NCI-H2196 treated with DMSO at 0.1 percent for 48 hours (cell line): ENCODE results near the gene BCL7A.

Source experiments
- DNase-seq: peaks from one replicate; lab custom pipeline; 2025; ENCODE audit not compliant: unreplicated experiment; lab: John Stamatoyannopoulos, UW

Gene BCL7A

DNA sequence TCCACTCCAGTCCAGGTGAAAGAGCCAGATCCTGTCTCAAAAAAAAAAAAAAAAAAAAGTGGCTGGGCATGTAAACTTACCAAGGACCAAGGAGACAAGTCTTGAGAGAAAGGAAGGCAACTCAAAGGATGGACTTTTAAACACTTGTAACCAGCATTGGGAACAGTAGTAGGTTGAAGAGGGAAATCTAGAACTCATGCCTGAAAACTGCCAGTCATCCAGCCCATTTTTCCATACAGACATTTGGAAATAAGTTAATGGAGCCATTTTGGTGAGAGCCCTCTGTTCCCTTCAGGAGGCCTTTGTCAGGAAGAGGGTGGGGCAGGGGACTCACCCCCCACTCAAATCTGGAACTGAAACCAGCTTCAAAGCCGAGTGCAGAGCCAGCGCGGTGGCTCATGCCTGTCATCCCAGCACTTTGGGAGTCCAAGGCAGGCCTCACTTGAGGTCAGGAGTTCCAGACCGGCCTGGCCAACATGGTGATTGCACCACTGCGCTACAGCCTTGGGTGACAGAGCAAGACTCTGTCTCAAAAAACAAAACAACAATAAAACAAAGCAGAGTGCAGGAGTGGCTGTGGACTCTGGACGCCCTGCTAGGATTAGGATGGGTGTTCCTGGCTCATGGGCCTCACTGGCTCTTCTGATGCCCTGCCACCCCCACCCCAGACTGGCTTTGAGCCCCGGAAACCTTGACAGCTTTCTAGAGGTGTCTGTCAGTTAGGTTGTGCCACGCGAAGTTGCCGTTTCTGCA, 55.2 kb downstream of the BCL7A start:
- no peak for DNase-seq

GRCh38 chr12:122078141-122079032, 56.7 kb downstream of the BCL7A start, which contains the start of gene MLXIP:
TSS of gene MLXIP (plus strand) at chr12:122078756. CDS start at chr12:122078854, 98 bp downstream.
- DNase-seq = peak; percentile 89

DNA sequence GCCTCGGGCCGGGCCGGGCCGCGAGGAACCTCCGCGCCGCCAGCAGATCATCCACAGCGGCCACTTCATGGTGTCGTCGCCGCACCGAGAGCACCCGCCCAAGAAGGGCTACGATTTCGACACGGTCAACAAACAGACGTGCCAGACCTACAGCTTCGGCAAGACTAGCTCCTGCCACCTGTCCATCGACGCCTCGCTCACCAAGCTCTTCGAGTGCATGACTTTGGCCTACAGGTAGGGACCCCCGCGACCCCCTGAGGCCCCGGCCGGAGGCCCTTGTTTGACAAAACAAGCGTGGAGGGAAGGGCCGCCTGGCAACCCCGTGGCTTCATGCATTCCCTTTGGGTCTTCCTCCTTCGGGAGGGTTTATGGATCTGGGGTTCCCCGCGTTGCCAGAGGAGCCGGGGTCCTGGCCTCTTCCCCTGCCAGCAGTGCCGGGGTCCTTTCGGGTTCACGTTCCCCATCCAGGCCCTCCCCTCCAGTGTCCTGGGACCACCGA, 57.4 kb downstream of the BCL7A start:
- no peak for DNase-seq

DNA sequence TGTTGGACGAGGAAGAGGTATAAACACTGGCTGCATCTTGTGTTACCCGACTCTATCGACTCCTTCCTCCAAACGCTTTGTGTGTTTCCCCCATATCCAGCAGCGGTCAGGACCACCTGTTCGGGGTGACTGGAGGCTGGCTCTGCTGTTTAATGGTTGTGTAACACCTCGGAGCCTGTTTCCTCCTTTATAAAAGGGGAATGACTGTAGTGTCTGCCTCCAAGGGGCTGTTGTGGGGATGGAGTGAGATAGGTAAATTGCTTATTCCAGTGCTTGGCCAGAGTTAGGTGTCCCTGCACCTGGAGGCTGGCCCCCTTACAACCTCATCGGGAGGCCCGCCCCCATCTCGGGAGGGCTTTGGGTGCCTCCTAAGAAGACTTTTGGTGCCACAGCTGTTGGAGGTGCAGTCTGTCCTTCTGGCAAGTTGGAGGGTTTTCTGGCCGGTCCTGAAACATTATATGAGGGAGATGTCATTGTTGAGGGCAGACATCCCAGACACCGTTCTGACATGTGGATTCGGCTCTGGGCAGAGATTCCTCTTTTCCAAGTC, 57.9 kb downstream of the BCL7A start:
- no peak for DNase-seq

DNA sequence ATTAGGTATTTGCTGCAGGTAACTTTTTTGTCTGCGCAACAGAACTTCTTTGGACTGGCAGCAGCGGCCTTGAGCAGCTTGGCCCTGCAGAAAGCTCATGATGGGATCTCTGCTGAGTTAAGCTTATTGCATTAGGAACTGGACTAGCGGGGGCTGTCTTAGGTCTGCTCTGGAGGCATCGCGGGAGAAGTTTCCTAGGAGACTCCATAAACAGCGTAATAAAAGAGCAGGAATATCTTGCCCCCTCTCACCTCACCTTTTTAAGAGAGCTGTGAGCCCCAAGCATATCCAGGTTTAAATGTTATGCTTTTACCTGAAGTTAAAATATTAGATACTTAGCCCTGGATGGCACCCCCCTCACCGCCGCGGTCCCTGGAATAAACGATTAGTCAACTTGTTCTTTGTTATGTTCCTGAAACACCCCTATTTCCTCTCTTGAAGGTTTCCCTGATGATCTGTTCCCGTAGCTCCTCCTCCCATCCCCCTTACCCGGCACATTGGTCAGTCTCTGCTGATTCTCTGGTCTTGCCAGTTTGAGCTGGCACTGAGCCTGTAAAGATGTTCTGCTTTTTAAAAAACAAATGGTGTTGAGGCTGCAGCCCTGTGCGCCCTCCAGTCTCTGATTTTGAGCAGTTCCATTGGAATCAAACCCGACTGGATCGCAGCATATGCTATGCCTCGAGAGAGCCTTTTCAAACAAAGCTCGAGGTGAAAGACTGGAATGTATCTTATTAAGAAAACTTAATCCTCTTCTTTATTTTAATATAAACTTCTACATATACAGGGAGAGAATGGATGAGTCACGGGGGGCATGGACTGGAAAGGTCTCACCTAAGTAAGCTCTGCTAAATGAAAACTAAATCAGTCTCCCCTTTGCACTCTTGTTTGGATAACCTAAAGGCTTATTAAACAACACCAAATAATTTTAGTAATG, 58.7 kb downstream of the BCL7A start:
- DNase-seq = peak; percentile 21

GRCh38 chr12:122081083-122081696, 59.5 kb downstream of the BCL7A start:
- no peak for DNase-seq

DNA sequence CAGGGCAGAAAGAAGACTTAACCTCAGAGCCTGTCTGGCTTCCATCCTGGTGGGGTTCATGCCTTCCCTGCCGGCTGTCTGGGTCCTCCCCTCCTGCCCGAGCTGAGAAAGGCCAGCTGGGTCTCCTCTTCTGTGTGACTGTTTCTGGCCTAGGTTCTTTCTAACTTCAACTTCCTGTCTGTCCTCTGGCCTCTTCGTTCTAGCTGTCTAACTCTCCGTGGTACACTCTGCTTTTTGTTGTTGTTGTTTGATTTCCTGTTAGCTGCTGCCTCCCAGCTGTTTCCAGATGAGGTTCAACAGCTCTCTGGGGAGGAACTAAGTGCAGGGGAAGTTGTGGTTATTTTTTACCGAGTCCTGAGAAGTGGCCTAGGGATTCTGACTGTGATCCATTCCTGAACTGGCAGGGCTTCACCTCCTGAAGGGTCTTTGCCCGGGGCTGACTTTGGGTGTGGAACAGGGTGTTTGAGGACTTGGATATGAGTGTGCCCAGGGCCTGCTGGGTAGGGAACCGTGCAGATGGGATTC, 60.1 kb downstream of the BCL7A start:
- DNase-seq = no peak

- no peak for DNase-seq
Observed at GRCh38 chr12:122082621-122083356, 61.1 kb downstream of the BCL7A start.

- DNase-seq = no peak
Observed at GRCh38 chr12:122084857-122085405, 63.2 kb downstream of the BCL7A start.

DNA sequence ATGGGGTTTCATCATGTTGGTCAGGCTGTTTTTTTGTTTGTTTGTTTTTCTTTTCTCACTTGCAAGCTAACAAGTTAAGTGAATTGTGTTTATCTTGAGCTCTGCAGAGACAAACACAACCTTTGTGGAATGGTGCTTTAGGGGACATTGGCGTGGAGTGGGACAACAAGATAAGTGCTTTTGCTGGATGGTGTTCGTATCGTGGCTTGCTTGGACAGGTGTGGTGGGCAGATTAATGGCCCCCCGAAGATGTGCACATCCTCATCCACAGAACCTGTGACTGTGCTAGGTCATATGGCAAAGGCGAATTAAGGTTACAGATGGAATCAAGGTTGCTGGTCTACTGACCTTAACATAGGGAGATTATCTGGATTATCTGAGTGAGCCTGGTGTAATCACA, 63.9 kb downstream of the BCL7A start:
- DNase-seq = no peak

GRCh38 chr12:122086116-122086515, 64.4 kb downstream of the BCL7A start:
- DNase-seq = no peak

GRCh38 chr12:122086641-122087285, 65.1 kb downstream of the BCL7A start:
- no peak for DNase-seq

DNA sequence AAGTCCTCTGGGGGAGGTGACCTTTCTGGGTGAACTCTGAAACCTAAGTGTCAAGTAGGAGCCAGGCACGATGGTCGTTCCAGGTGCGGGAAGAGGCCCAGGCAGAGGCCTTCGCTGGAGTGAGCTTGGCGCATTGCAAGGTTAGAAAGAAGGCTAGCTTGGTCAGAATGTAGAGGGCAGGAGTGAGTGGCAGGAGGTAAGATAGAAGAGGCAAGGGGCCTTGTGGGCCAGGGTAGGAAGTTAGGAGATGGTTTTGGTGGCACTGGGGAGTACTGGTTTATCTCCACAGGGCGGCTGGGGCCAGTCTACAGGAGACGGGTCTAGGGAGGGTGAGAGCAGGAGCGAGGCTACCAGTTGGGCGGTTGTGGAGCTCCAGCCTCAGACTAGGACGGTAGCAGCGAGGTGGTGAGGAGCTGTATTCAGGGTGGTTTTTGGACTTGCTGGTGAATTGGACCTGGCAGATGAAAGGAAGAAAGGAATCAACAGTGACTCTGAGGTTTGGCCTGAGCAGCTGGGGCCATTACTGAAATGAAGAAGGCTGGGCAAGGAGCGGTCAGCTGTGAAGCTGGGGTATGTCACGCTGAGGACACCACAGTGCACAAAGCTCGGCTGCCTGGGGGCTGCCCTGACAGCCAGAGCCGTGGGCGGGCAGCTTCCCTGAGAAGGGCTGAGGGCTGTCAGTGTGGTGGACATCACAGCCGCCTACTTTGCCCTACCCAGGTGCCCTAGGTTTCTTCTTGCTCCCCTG, 65.9 kb downstream of the BCL7A start:
- DNase-seq = no peak

DNA sequence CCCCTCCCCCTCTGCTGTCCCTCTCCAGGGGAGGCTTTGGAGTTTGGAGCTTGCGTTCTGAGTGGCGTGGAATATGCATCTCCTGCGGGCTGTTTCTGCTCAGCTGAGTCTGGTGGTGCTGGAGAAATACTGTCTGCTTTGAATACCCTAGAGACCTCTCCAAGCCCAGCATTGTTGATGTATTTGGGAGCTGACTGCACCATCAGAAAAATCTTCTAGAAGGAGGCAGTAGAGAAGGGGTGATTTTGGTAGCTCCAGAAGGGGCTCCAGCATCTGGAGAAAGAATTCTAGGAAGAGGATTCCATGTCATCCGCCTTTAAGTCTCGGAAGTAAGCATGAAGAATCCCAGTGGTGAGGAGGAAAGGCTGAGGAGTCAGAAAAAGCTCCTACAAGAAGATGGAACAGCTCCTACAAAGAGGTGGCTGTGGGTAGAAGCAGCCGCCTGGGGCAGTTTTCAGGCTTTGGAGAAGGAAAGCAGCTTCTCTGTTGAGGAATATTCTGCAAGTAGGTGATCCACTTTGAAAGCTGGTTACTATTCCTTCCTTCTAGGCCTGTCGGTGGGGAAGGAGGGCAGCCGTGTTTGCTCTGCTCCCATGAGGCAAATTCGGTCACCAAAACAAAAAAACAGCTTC, 66.6 kb downstream of the BCL7A start:
- no peak for DNase-seq

GRCh38 chr12:122089077-122089476, 67.4 kb downstream of the BCL7A start:
- no peak for DNase-seq

DNA sequence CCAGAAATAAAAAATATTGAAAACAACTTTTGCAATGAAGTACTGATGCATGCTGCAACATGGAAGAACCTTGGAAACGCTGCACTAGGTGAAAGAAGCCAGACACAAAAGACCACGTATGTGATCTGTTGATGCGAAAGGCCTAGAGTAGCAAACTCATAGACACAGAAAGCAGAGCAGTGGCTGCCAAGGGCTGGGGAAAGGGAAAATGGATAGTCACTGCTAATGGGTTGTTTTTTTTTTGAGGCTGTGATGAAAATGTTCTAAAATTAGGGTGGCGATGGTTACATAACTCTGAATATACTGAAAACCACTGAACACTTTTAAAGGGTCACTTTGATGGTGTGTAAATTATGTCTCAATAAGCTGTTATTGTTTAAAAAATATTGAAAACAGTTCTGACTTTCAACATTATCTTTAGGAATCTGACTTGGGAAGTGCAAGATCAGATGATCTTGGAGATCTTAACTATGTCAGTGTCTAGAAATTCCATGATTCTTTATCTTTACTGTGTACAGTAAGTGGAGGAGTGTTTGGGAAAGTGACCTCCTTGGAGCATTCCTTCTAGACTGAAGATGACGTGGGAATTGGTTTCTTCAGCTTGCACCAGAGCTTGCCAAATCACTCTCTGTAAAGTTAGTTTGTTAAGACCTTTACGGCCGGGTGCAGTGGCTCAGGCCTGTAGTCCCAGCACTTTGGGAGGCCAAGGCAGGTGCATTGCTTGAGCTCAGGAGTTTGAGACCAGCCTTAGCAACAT, 69.3 kb downstream of the BCL7A start:
- DNase-seq = no peak
